ENCODE data around the gene TRAM2. TPM values are rescaled to one million over a fixed set of nuclear protein-coding genes. Genes with fewer than 3 reads are reported as not detected.

The TRAM2 gene
- total RNA-seq, 2 donors from 2014 or later = 14.1 to 19.2 TPM

- peak; percentile 52 for DNase-seq
- no peak for ATAC-seq
- intact Hi-C loops (cut with DNase I) = loop anchor here (5.0 to 10.0 kb wide), 4 partner anchors 58 to 158 kb away; no protein-coding TSS in a partner anchor
Observed at GRCh38 chr6:52574709-52575501, 2.0 kb downstream of the TRAM2 start.

GRCh38 chr6:52573295-52573694, 3.6 kb downstream of the TRAM2 start:
- intact Hi-C loops (cut with DNase I) = loop anchor here (5.0 to 10.0 kb wide), 3 partner anchors 56 to 71 kb away; no protein-coding TSS in a partner anchor
- DNase-seq (no peak), ATAC-seq (no peak)

GRCh38 chr6:52572536-52572935, 4.3 kb downstream of the TRAM2 start:
- intact Hi-C loops (cut with DNase I) = loop anchor here (5.0 to 10.0 kb wide), 3 partner anchors 55 to 70 kb away; no protein-coding TSS in a partner anchor
- no peak for DNase-seq
- ATAC-seq = no peak

GRCh38 chr6:52571099-52571755, 5.6 kb downstream of the TRAM2 start:
- DNase-seq = peak; percentile 24
- ATAC-seq = no peak
- intact Hi-C loops (cut with DNase I) = loop anchor here (5.0 to 10.0 kb wide), 3 partner anchors 54 to 69 kb away; no protein-coding TSS in a partner anchor

GRCh38 chr6:52570291-52570700, 6.6 kb downstream of the TRAM2 start:
- intact Hi-C loops (cut with DNase I) = loop anchor here (5.0 to 10.0 kb wide), 3 partner anchors 53 to 68 kb away; no protein-coding TSS in a partner anchor
- ATAC-seq (peak; percentile 62 to 81), DNase-seq (peak; percentile 50)

- peak in 1 of 2 donors; percentile 16 for ATAC-seq
- DNase-seq = no peak
- intact Hi-C loops (cut with DNase I) = no loop called here
Observed at GRCh38 chr6:52568320-52568719, 8.5 kb downstream of the TRAM2 start.

GRCh38 chr6:52566853-52567279, 10.0 kb downstream of the TRAM2 start:
- intact Hi-C loops (cut with DNase I) = no loop called here
- no peak for DNase-seq
- peak; percentile 31 to 62 for ATAC-seq

- DNase-seq = no peak
- intact Hi-C loops (cut with DNase I) = no loop called here
- ATAC-seq = no peak
Observed at GRCh38 chr6:52566201-52566600, 10.7 kb downstream of the TRAM2 start.

- no peak for ATAC-seq
- intact Hi-C loops (cut with DNase I) = no loop called here
- no peak for DNase-seq
Observed at GRCh38 chr6:52564856-52565255, 12.0 kb downstream of the TRAM2 start.

- DNase-seq = no peak
- no peak for ATAC-seq
- intact Hi-C loops (cut with DNase I) = no loop called here
Observed at GRCh38 chr6:52562911-52563310, 13.9 kb downstream of the TRAM2 start.

- ATAC-seq (peak in 1 of 2 donors; percentile 56), DNase-seq (no peak)
- intact Hi-C loops (cut with DNase I) = no loop called here
Observed at GRCh38 chr6:52560462-52560861, 16.4 kb downstream of the TRAM2 start.

GRCh38 chr6:52558266-52559000, 18.4 kb downstream of the TRAM2 start:
- peak; percentile 22 to 23 for ATAC-seq
- DNase-seq = no peak
- intact Hi-C loops (cut with DNase I) = no loop called here

GRCh38 chr6:52557389-52558265, 19.2 kb downstream of the TRAM2 start:
- intact Hi-C loops (cut with DNase I) = no loop called here
- ATAC-seq (peak; percentile 28 to 36), DNase-seq (no peak)

- intact Hi-C loops (cut with DNase I) = no loop called here
- ATAC-seq (no peak), DNase-seq (no peak)
Observed at GRCh38 chr6:52555518-52556233, 21.2 kb downstream of the TRAM2 start.

- ATAC-seq (no peak), DNase-seq (no peak)
- intact Hi-C loops (cut with DNase I) = no loop called here
Observed at GRCh38 chr6:52554684-52555280, 22.1 kb downstream of the TRAM2 start.

- ATAC-seq (no peak), DNase-seq (no peak)
- intact Hi-C loops (cut with DNase I) = no loop called here
Observed at GRCh38 chr6:52553719-52554118, 23.1 kb downstream of the TRAM2 start.

GRCh38 chr6:52553158-52553557, 23.7 kb downstream of the TRAM2 start:
- DNase-seq (no peak), ATAC-seq (no peak)
- intact Hi-C loops (cut with DNase I) = no loop called here

- intact Hi-C loops (cut with DNase I) = no loop called here
- DNase-seq (no peak), ATAC-seq (peak; percentile 6 to 16)
Observed at GRCh38 chr6:52552278-52552643, 24.6 kb downstream of the TRAM2 start.

Measured in left cardiac atrium (tissue), 4 donors.